Hepatocyte (in vitro differentiated cells): Measurements from ENCODE around the gene PTPRE.

Experiments used
- EZH2 ChIP-seq: fragments of 200-600 bp; sonication (generic); IDR thresholded peaks from 2 replicates; pipeline ENCODE4 v1.6.1; 2016; ENCODE audit warnings: antibody characterized with exemption, mild to moderate bottlenecking, borderline replicate concordance
- TF ChIP-seq, protein P1 (sequence below): fragments of 200-600 bp; sonication (generic); IDR thresholded peaks from 2 replicates; pipeline ENCODE4 v1.5.1; 2016; ENCODE audit warnings: antibody characterized with exemption, mild to moderate bottlenecking; ENCODE audit not compliant: poor library complexity

DNA sequence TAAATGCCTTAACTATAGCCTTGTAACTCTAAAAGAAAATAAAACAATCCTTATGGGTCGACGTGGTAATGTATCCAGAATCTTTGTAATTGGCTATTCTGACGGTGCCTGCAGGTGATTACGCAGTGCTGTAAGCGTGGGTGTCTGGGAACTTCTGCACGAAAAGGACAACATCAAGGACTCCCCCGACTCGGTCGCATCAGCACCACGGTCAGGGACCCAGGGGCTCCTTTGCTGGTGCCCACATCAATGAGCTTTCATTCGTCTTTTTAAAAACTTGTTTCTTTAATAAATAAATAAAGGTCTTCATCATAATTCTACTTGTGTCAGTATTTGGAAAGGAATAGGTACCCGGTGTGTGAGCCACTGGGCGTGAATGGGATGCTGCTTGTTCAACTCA lies 206.1 kb downstream of the PTPRE start:
- TF ChIP-seq, protein P1, sequence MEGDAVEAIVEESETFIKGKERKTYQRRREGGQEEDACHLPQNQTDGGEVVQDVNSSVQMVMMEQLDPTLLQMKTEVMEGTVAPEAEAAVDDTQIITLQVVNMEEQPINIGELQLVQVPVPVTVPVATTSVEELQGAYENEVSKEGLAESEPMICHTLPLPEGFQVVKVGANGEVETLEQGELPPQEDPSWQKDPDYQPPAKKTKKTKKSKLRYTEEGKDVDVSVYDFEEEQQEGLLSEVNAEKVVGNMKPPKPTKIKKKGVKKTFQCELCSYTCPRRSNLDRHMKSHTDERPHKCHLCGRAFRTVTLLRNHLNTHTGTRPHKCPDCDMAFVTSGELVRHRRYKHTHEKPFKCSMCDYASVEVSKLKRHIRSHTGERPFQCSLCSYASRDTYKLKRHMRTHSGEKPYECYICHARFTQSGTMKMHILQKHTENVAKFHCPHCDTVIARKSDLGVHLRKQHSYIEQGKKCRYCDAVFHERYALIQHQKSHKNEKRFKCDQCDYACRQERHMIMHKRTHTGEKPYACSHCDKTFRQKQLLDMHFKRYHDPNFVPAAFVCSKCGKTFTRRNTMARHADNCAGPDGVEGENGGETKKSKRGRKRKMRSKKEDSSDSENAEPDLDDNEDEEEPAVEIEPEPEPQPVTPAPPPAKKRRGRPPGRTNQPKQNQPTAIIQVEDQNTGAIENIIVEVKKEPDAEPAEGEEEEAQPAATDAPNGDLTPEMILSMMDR: no peak
- no peak for TF ChIP-seq EZH2
